ENCODE data around the gene ASIC2. TPM values are rescaled to one million over a fixed set of nuclear protein-coding genes. Genes with fewer than 3 reads are reported as not detected.

ASIC2 gene
- total RNA-seq, 2 experiments from 2014 or later, result not detected

DNA sequence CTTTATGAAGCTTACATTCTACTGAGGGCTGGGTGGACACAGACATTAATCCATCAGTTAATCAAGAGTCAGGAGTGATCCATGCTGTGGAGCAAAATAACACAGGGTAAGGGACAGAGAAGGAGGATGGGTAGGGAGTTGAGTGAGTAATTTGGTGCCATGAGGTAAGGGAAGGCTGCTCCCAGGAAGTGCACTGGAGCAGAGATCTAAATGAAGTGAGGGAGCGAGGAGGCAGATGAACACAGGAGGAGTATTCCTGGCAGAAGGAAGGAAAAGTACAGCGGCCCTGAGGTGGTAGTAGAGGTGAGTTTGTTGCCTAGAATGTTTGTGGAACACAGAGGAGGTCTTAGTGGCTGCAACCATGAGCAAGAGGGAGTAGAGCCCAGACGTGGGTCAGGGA, 34.8 kb downstream of the ASIC2 start:
- intact Hi-C loops (cut with DNase I, micrococcal nuclease), result no loop called here
- no peaks in the 10 kb centered on the region for H3K36me3 ChIP-seq (ENCODE audit: insufficient read depth, low read length)
- DNase-seq, result no peak
- H3K27me3 ChIP-seq (ENCODE audit: control insufficient read depth in 1 of 2, insufficient read depth in 2 of 2, low read length in 2 of 2), result peaks cover 0 to 8% of the 10 kb centered on the region in 2 experiments
- peaks cover 50% of the 10 kb centered on the region for H3K27me3 Mint-ChIP-seq
- no peak overlapping the region for H3K4me3 ChIP-seq (ENCODE audit: low read length)
- ChIA-PET CTCF (no interaction called here), POLR2A (no interaction called here)
- ATAC-seq (ENCODE audit: poor library complexity), result no peak
- no peaks in the 10 kb centered on the region for H3K4me1 Mint-ChIP-seq (ENCODE audit: low read depth)
- H3K9me3 ChIP-seq (ENCODE audit: control insufficient read depth in 1 of 2, insufficient read depth in 1 of 2, low read length in 2 of 2), result no peaks in the 10 kb centered on the region
- no peaks in the 10 kb centered on the region for H3K36me3 Mint-ChIP-seq (ENCODE audit: low read depth)
- H3K4me3 Mint-ChIP-seq, result no peak overlapping the region
- H3K27ac Mint-ChIP-seq, result no peak overlapping the region
- H3K27ac ChIP-seq (ENCODE audit: low read depth in 1 of 2, low read length in 2 of 2), result no peak overlapping the region
- no peaks in the 10 kb centered on the region for H3K4me1 ChIP-seq (ENCODE audit: insufficient read depth, low read length)
- H3K9me3 Mint-ChIP-seq, result no peaks in the 10 kb centered on the region
- TF ChIP-seq, protein P1, sequence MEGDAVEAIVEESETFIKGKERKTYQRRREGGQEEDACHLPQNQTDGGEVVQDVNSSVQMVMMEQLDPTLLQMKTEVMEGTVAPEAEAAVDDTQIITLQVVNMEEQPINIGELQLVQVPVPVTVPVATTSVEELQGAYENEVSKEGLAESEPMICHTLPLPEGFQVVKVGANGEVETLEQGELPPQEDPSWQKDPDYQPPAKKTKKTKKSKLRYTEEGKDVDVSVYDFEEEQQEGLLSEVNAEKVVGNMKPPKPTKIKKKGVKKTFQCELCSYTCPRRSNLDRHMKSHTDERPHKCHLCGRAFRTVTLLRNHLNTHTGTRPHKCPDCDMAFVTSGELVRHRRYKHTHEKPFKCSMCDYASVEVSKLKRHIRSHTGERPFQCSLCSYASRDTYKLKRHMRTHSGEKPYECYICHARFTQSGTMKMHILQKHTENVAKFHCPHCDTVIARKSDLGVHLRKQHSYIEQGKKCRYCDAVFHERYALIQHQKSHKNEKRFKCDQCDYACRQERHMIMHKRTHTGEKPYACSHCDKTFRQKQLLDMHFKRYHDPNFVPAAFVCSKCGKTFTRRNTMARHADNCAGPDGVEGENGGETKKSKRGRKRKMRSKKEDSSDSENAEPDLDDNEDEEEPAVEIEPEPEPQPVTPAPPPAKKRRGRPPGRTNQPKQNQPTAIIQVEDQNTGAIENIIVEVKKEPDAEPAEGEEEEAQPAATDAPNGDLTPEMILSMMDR (IDR thresholded peaks at IDR 0.05), result no peak

DNA sequence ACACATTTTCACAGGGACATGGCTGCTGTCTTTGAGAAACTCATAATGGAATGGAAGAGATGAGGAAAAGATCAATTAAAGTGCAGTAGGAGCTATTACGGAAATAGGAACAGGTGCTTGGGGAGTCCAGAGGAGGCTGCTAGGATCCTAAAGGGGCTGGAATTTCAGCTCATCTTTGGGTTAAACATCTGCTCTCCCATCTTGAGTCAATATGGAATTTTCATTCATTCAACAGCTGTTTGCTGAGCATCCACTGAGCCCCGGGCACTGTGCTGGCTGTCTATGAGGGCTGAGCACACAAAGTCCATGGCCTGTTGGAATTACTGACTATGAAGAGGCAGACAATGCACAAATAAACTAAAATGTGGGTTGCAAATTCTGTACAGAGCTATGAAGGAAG, 47.9 kb downstream of the ASIC2 start:
- Mint-ChIP-seq H3K9me3 (no peaks in the 10 kb centered on the region), H3K27ac (no peak overlapping the region), H3K4me1 (ENCODE audit: low read depth) (no peaks in the 10 kb centered on the region), H3K4me3 (no peak overlapping the region), H3K36me3 (ENCODE audit: low read depth) (no peaks in the 10 kb centered on the region), H3K27me3 (peaks cover 19% of the 10 kb centered on the region)
- peaks cover 3 to 4% of the 10 kb centered on the region in 2 experiments for H3K27me3 ChIP-seq (ENCODE audit: control insufficient read depth in 1 of 2, insufficient read depth in 2 of 2, low read length in 2 of 2)
- DNase-seq (no peak), ATAC-seq (ENCODE audit: poor library complexity) (no peak)
- ChIA-PET CTCF (no interaction called here), POLR2A (no interaction called here)
- H3K4me1 ChIP-seq (ENCODE audit: insufficient read depth, low read length), result no peaks in the 10 kb centered on the region
- H3K9me3 ChIP-seq (ENCODE audit: control insufficient read depth in 1 of 2, insufficient read depth in 1 of 2, low read length in 2 of 2), result peaks cover 0 to 2% of the 10 kb centered on the region in 2 experiments
- intact Hi-C loops (cut with DNase I, micrococcal nuclease), result no loop called here
- no peak overlapping the region for H3K27ac ChIP-seq (ENCODE audit: low read depth in 1 of 2, low read length in 2 of 2)
- H3K4me3 ChIP-seq (ENCODE audit: low read length), result no peak overlapping the region
- H3K36me3 ChIP-seq (ENCODE audit: insufficient read depth, low read length), result no peaks in the 10 kb centered on the region
- TF ChIP-seq, protein P1 (IDR thresholded peaks at IDR 0.05), result no peak

DNA sequence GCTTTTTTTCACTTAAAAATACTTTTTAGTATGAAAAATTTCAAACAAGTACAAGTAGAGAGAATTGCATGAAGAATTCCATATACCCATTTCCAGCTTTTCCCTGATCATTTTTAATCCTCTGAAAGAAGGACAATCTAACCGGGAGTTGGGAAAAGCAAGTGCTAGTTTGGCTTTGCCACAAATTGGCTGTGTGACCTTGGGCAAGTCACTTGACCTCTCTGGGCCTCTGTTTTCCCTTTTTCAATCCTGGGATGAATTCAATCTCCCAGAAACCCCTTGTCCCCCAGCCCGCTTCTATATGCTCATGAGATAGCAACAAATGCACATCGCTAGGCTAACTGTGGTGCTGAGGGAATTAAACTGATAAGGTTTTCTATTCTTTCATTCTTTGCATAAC, 49.4 kb downstream of the ASIC2 start:
- ChIA-PET POLR2A (no interaction called here), CTCF (no interaction called here)
- H3K27me3 ChIP-seq (ENCODE audit: control insufficient read depth in 1 of 2, insufficient read depth in 2 of 2, low read length in 2 of 2), result peaks cover 3 to 4% of the 10 kb centered on the region in 2 experiments
- no peaks in the 10 kb centered on the region for H3K36me3 ChIP-seq (ENCODE audit: insufficient read depth, low read length)
- H3K27me3 Mint-ChIP-seq, result peaks cover 24% of the 10 kb centered on the region
- H3K4me3 Mint-ChIP-seq, result no peak overlapping the region
- no peak for DNase-seq
- no peaks in the 10 kb centered on the region for H3K9me3 ChIP-seq (ENCODE audit: control insufficient read depth in 1 of 2, insufficient read depth in 1 of 2, low read length in 2 of 2)
- ATAC-seq (ENCODE audit: poor library complexity), result no peak
- no peak overlapping the region for H3K27ac ChIP-seq (ENCODE audit: low read depth in 1 of 2, low read length in 2 of 2)
- H3K4me1 ChIP-seq (ENCODE audit: insufficient read depth, low read length), result no peaks in the 10 kb centered on the region
- intact Hi-C loops (cut with DNase I, micrococcal nuclease), result no loop called here
- H3K4me1 Mint-ChIP-seq (ENCODE audit: low read depth), result no peaks in the 10 kb centered on the region
- TF ChIP-seq, protein P1 (IDR thresholded peaks at IDR 0.05), result no peak
- H3K9me3 Mint-ChIP-seq, result no peaks in the 10 kb centered on the region
- no peak overlapping the region for H3K4me3 ChIP-seq (ENCODE audit: low read length)
- no peak overlapping the region for H3K27ac Mint-ChIP-seq
- no peaks in the 10 kb centered on the region for H3K36me3 Mint-ChIP-seq (ENCODE audit: low read depth)

All from CD4-positive, alpha-beta T cell (primary cell).